ENCODE measurements around the gene ALG12. TPM values are rescaled to one million over a fixed set of nuclear protein-coding genes. Genes with fewer than 3 reads are reported as not detected.

Gene ALG12
- total RNA-seq, 1 donor from 2014 or later: 23.2 TPM

GRCh38 chr22:49965091-49966040, 47.1 kb upstream of the ALG12 start:
- TF ChIP-seq, protein P1, sequence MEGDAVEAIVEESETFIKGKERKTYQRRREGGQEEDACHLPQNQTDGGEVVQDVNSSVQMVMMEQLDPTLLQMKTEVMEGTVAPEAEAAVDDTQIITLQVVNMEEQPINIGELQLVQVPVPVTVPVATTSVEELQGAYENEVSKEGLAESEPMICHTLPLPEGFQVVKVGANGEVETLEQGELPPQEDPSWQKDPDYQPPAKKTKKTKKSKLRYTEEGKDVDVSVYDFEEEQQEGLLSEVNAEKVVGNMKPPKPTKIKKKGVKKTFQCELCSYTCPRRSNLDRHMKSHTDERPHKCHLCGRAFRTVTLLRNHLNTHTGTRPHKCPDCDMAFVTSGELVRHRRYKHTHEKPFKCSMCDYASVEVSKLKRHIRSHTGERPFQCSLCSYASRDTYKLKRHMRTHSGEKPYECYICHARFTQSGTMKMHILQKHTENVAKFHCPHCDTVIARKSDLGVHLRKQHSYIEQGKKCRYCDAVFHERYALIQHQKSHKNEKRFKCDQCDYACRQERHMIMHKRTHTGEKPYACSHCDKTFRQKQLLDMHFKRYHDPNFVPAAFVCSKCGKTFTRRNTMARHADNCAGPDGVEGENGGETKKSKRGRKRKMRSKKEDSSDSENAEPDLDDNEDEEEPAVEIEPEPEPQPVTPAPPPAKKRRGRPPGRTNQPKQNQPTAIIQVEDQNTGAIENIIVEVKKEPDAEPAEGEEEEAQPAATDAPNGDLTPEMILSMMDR (IDR thresholded peaks at IDR 0.05; ENCODE audit: unreplicated experiment): no peak
- Mint-ChIP-seq H3K27ac (ENCODE audit: unreplicated experiment) (no peak overlapping the region), H3K27me3 (ENCODE audit: unreplicated experiment) (peaks cover 18% of the 10 kb centered on the region), H3K36me3 (ENCODE audit: low read depth, unreplicated experiment) (peaks cover 8% of the 10 kb centered on the region), H3K4me1 (ENCODE audit: unreplicated experiment) (peaks cover 8% of the 10 kb centered on the region), H3K9me3 (ENCODE audit: unreplicated experiment) (no peaks in the 10 kb centered on the region), H3K4me3 (ENCODE audit: unreplicated experiment) (peak overlapping the region; percentile 76)
- no peak for DNase-seq (ENCODE audit: low spot score)

GRCh38 chr22:49964136-49965090, 46.2 kb upstream of the ALG12 start:
- no peak for DNase-seq (ENCODE audit: low spot score)
- Mint-ChIP-seq H3K4me1 (ENCODE audit: unreplicated experiment) (peaks cover 11% of the 10 kb centered on the region), H3K4me3 (ENCODE audit: unreplicated experiment) (peak overlapping the region; percentile 90), H3K27ac (ENCODE audit: unreplicated experiment) (no peak overlapping the region), H3K36me3 (ENCODE audit: low read depth, unreplicated experiment) (peaks cover 8% of the 10 kb centered on the region), H3K27me3 (ENCODE audit: unreplicated experiment) (peaks cover 14% of the 10 kb centered on the region), H3K9me3 (ENCODE audit: unreplicated experiment) (no peaks in the 10 kb centered on the region)
- TF ChIP-seq, protein P1 (IDR thresholded peaks at IDR 0.05; ENCODE audit: unreplicated experiment): no peak

- peak overlapping the region; percentile 90 for H3K4me3 Mint-ChIP-seq (ENCODE audit: unreplicated experiment)
- H3K27ac Mint-ChIP-seq (ENCODE audit: unreplicated experiment): no peak overlapping the region
- no peaks in the 10 kb centered on the region for H3K9me3 Mint-ChIP-seq (ENCODE audit: unreplicated experiment)
- H3K27me3 Mint-ChIP-seq (ENCODE audit: unreplicated experiment): peaks cover 10% of the 10 kb centered on the region
- TF ChIP-seq, protein P1 (IDR thresholded peaks at IDR 0.05; ENCODE audit: unreplicated experiment): no peak
- no peak for DNase-seq (ENCODE audit: low spot score)
- H3K36me3 Mint-ChIP-seq (ENCODE audit: low read depth, unreplicated experiment): peaks cover 8% of the 10 kb centered on the region
- peaks cover 19% of the 10 kb centered on the region for H3K4me1 Mint-ChIP-seq (ENCODE audit: unreplicated experiment)
These were observed 45.4 kb upstream of the ALG12 start for GRCh38 chr22:49963647-49964026.

DNA sequence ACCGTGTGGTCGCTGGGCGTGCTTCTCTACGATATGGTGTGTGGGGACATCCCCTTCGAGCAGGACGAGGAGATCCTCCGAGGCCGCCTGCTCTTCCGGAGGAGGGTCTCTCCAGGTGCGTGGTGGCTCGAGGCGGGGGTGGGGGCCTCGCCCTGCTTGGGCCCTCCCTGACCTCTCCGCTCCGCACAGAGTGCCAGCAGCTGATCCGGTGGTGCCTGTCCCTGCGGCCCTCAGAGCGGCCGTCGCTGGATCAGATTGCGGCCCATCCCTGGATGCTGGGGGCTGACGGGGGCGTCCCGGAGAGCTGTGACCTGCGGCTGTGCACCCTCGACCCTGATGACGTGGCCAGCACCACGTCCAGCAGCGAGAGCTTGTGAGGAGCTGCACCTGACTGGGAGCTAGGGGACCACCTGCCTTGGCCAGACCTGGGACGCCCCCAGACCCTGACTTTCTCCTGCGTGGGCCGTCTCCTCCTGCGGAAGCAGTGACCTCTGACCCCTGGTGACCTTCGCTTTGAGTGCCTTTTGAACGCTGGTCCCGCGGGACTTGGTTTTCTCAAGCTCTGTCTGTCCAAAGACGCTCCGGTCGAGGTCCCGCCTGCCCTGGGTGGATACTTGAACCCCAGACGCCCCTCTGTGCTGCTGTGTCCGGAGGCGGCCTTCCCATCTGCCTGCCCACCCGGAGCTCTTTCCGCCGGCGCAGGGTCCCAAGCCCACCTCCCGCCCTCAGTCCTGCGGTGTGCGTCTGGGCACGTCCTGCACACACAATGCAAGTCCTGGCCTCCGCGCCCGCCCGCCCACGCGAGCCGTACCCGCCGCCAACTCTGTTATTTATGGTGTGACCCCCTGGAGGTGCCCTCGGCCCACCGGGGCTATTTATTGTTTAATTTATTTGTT, 44.8 kb upstream of the ALG12 start:
- H3K4me1 Mint-ChIP-seq (ENCODE audit: unreplicated experiment): peaks cover 24% of the 10 kb centered on the region
- peak overlapping the region; percentile 74 for H3K27ac Mint-ChIP-seq (ENCODE audit: unreplicated experiment)
- peaks cover 8% of the 10 kb centered on the region for H3K36me3 Mint-ChIP-seq (ENCODE audit: low read depth, unreplicated experiment)
- no peak for DNase-seq (ENCODE audit: low spot score)
- TF ChIP-seq, protein P1 (IDR thresholded peaks at IDR 0.05; ENCODE audit: unreplicated experiment): no peak
- H3K4me3 Mint-ChIP-seq (ENCODE audit: unreplicated experiment): peak overlapping the region; percentile 90
- H3K27me3 Mint-ChIP-seq (ENCODE audit: unreplicated experiment): peaks cover 9% of the 10 kb centered on the region
- no peaks in the 10 kb centered on the region for H3K9me3 Mint-ChIP-seq (ENCODE audit: unreplicated experiment)
